GM12872 (cell line): ENCODE results near the gene CNOT2.

ENCODE experiments used
- CTCF ChIP-seq: IDR thresholded peaks from 3 replicates; pipeline ENCODE4 v1.5.1; 2011; ENCODE audit warnings: low read depth, mild to moderate bottlenecking, low read length, moderate library complexity; ENCODE audit not compliant: insufficient read depth

CNOT2 gene

GRCh38 chr12:70305794-70306193 is 62.6 kb downstream of the CNOT2 start:
- TF ChIP-seq CTCF, result no peak

- TF ChIP-seq CTCF, result no peak
Observed at GRCh38 chr12:70306676-70307075, 63.4 kb downstream of the CNOT2 start.

- TF ChIP-seq CTCF, result no peak
Observed at GRCh38 chr12:70307868-70308267, 64.6 kb downstream of the CNOT2 start.

- TF ChIP-seq CTCF, result no peak
Observed at GRCh38 chr12:70309348-70309747, 66.1 kb downstream of the CNOT2 start.

- no peak for TF ChIP-seq CTCF
Observed at GRCh38 chr12:70314145-70314544, 70.9 kb downstream of the CNOT2 start.

- no peak for TF ChIP-seq CTCF
Observed at GRCh38 chr12:70317781-70318180, 74.5 kb downstream of the CNOT2 start.

- TF ChIP-seq CTCF, result no peak
Observed at GRCh38 chr12:70319605-70320004, 76.4 kb downstream of the CNOT2 start.

- no peak for TF ChIP-seq CTCF
Observed at GRCh38 chr12:70321191-70321590, 78.0 kb downstream of the CNOT2 start.
